Stimulated activated memory B cell treated with anti-CD40 and anti-IgM and Interleukin-4, amounts not matched to agents 10 μg/mL and 1 μg/mL and 100 μg/mL, for 72 hours (primary cell): ENCODE results near the gene SLC35C1.
A peak's percentile ranks its signal among the peaks of the same experiment; 100 is the strongest.

ENCODE experiments used
- ATAC-seq: fragments of 150-1000 bp; cut with Tn5 transposase; 2 replicates; pipeline ENCODE4 v1.10.0; 2021
- H3K27ac Mint-ChIP-seq: one replicate; pipeline ENCODE4 v1.8.0; 2022; ENCODE audit warnings: mild to moderate bottlenecking, mixed read lengths
- H3K27me3 Mint-ChIP-seq: one replicate; pipeline ENCODE4 v1.8.0; 2022; ENCODE audit warnings: mixed read lengths
- H3K36me3 Mint-ChIP-seq: one replicate; pipeline ENCODE4 v1.8.0; 2022; ENCODE audit warnings: mixed read lengths
- H3K4me1 Mint-ChIP-seq: one replicate; pipeline ENCODE4 v1.8.0; 2022; ENCODE audit warnings: mixed read lengths
- H3K4me3 Mint-ChIP-seq: one replicate; pipeline ENCODE4 v1.8.0; 2022; ENCODE audit warnings: mild to moderate bottlenecking, moderate library complexity, mixed read lengths
- H3K9me3 Mint-ChIP-seq: one replicate; pipeline ENCODE4 v1.8.0; 2022; ENCODE audit warnings: mixed read lengths

The SLC35C1 gene

DNA sequence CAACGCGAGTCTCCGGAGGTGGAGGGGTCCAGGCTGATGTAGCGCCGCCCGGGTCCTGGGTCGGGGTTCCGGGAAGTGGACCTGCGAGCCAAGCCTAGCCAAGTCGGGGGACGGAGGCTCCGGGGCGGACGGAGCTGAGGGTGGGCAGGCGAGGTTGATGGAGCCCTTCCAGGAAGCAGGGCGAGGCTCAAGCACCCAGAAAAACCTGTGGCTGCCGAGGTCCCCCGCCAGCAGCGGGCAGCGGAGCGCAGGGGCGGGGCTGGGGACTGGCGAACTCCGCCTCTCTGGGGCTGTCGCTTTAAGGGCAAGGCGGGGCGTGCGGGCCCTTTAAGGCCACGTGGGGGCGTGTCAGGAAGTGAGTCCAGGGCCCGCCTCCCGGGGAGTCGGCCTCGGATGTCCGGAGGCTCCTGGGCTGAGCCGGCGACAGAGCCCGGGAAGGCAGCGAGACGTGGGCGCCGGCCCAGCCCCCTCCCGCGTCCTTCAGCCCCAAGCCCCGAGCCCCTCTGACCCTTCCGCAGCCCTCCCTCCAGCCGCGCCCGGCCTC, at the start of gene SLC35C1:
TSS of gene SLC35C1 (plus strand) at position 389 of the 544 bp plus-strand sequence. CDS start 653 bp downstream, outside the sequence.
- peak within 1 kb of the TSS; percentile 100 for H3K4me3 Mint-ChIP-seq
- ATAC-seq = peak; percentile 98
- H3K4me1 Mint-ChIP-seq = peaks cover 44% of the 10 kb centered on the region
- H3K27ac Mint-ChIP-seq = peak within 1 kb of the TSS; percentile 95
- H3K27me3 Mint-ChIP-seq = no peaks in the 10 kb centered on the region
- peaks cover 17% of the 10 kb centered on the region for H3K36me3 Mint-ChIP-seq
- no peaks in the 10 kb centered on the region for H3K9me3 Mint-ChIP-seq

DNA sequence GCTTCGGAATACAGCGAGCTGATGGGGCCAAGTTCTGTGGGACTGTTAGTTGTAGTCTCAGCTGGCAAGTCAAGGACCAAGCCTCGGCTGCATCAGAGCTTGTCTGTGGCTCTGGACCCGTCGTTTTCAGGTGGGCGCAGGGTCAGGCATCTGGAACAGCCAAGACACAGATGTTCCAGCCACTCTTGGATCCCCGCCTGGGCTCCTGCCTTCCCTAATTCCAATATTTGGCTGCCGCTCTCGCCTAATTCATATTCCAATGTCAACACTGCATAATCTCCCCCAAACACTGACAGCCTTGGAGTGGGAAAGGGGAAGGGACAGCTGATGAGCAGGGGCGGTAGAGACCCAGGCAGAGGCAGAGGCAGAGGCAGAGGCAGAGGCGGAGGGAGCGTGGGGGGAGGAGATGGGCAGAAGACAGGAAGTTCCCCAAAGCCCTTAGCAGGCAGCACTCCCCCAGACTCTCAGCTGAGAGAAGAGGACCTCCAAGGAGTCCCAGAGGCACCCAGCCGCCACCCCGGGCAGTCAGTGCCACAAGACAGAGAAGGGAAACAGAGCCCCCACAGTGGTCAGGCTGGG, 49.6 kb upstream of the SLC35C1 start:
- Mint-ChIP-seq H3K27me3 (peaks cover 70% of the 10 kb centered on the region), H3K9me3 (no peaks in the 10 kb centered on the region), H3K4me3 (no peak overlapping the region), H3K4me1 (no peaks in the 10 kb centered on the region), H3K27ac (no peak overlapping the region), H3K36me3 (no peaks in the 10 kb centered on the region)
- no peak for ATAC-seq

DNA sequence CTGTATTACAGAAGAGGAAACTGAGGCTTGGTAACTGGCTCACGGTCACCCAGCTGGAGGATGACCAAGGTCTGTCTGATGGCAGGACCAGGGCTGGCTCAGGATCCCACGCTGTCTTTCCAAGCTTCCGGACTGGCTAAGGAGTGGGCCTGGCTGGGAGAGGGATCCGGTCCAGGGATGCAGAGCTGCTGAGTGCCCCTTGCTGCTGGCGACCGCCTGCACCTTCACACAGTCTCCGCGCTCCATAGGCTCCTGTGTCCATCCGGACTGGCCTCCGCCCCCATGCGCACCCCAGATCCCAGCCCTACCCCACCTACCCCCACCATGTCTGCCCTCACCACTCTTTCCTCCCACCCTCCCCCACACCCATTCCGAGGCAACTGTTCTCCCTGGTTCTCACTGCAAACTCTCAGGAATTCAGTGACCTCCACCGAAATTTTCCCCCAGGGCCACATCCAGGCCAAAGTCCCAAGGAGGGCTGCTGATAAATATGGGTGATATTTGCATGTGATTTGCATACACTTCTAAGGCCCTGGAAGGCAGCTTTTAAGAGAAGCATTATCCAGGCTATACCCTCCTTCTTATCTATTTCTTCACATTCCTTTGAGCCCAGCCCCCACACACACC, 48.5 kb upstream of the SLC35C1 start:
- H3K9me3 Mint-ChIP-seq = no peaks in the 10 kb centered on the region
- ATAC-seq = no peak
- H3K4me3 Mint-ChIP-seq = no peak overlapping the region
- peaks cover under 1% of the 10 kb centered on the region for H3K4me1 Mint-ChIP-seq
- no peak overlapping the region for H3K27ac Mint-ChIP-seq
- H3K36me3 Mint-ChIP-seq = no peaks in the 10 kb centered on the region
- H3K27me3 Mint-ChIP-seq = peaks cover 59% of the 10 kb centered on the region

DNA sequence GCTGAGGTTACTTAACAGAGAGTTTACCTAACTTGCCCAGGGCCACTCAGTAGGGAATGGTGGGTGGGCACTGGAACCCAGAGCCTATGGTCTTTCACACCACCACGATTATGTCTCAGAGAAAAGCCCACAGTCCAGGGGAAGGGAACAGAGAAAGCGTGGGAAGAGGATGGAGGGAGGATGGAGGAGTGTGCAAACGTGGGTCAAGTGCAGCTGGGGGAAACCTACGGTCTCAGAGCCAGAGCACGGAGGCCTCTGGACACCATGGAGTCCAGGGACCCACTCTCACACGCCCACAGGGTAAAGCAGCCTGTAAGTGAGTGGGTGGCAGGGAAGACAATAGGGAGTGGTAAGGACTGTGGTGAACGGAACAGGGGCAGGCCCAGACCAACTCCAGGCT, 47.3 kb upstream of the SLC35C1 start:
- no peak for ATAC-seq
- no peaks in the 10 kb centered on the region for H3K9me3 Mint-ChIP-seq
- H3K27me3 Mint-ChIP-seq = peaks cover 50% of the 10 kb centered on the region
- no peak overlapping the region for H3K27ac Mint-ChIP-seq
- H3K36me3 Mint-ChIP-seq = no peaks in the 10 kb centered on the region
- H3K4me1 Mint-ChIP-seq = peaks cover 4% of the 10 kb centered on the region
- H3K4me3 Mint-ChIP-seq = no peak overlapping the region

DNA sequence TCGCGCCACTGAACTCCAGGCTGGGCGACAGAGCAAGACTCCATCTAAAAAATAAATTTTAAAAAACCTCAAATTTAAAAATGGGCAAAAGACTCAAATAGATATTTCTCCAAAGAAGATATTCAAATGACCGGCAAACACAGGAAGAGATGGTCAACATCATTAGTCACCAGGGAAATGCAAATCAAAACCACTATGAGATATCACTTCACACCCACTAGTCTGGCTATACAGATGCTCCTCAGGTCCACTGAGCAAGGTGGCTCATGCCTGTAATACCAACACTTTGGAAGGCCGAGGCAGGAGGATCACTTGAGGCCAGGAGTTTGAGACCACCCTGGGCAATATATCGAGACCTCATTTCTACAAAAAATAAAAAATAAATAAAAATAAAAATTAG, 43.3 kb upstream of the SLC35C1 start:
- no peak overlapping the region for H3K4me3 Mint-ChIP-seq
- no peak for ATAC-seq
- peaks cover 4% of the 10 kb centered on the region for H3K4me1 Mint-ChIP-seq
- H3K9me3 Mint-ChIP-seq = no peaks in the 10 kb centered on the region
- no peak overlapping the region for H3K27ac Mint-ChIP-seq
- no peaks in the 10 kb centered on the region for H3K36me3 Mint-ChIP-seq
- peaks cover 58% of the 10 kb centered on the region for H3K27me3 Mint-ChIP-seq

DNA sequence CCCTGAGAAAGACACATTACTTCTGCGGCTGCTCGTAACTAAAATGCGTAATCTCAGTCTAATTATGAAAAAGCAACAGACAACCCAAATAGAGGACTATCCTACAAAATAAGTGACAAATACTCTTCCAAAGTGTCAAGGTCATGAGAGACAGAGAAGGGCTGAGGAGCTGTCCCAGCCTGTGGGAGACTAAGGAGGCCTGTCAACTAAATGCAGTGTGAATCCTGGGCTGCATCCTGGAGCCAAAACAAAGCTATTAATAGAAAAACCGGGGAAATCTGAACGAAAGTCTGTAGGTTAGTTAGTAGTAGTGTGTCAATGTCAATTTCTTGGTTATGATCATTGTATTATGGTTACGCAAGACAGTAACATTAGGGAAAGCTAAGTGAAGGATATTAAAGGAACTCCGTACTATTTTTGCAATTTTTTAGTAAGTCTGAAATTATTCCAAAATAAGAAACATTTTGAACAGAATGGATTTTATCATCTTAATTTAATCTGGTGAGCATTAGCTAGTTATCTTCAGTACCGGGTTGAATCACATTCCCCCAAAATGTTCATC, 39.8 kb upstream of the SLC35C1 start:
- no peak overlapping the region for H3K27ac Mint-ChIP-seq

DNA sequence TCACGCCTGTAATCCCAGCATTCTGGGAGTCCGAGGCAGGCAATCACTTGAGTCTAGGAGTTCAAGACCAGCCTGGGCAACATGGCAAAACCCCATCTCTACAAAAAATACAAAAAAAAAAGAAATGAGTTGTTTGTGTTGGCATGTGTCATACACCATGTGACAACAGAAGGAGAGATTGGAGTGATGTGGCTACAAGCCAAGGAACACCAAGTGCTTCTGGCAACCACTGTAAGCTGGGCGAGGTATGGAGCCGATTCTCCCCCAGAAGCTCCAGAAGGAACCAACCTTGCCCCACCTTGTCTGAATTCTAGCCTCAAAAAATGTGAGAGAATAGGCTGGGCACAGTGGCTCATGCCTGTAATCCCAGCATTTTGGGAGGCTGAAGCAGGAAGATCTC, 39.1 kb upstream of the SLC35C1 start:
- peaks cover 40% of the 10 kb centered on the region for H3K27me3 Mint-ChIP-seq
- H3K9me3 Mint-ChIP-seq = no peaks in the 10 kb centered on the region
- no peak overlapping the region for H3K4me3 Mint-ChIP-seq
- H3K27ac Mint-ChIP-seq = no peak overlapping the region
- H3K4me1 Mint-ChIP-seq = peaks cover 9% of the 10 kb centered on the region
- ATAC-seq = no peak
- H3K36me3 Mint-ChIP-seq = no peaks in the 10 kb centered on the region

More for the DNA sequence above, 39.8 kb upstream of the SLC35C1 start:
- ATAC-seq = no peak
- peaks cover 40% of the 10 kb centered on the region for H3K27me3 Mint-ChIP-seq
- H3K9me3 Mint-ChIP-seq = no peaks in the 10 kb centered on the region
- peaks cover 4% of the 10 kb centered on the region for H3K4me1 Mint-ChIP-seq
- no peak overlapping the region for H3K4me3 Mint-ChIP-seq
- no peaks in the 10 kb centered on the region for H3K36me3 Mint-ChIP-seq

DNA sequence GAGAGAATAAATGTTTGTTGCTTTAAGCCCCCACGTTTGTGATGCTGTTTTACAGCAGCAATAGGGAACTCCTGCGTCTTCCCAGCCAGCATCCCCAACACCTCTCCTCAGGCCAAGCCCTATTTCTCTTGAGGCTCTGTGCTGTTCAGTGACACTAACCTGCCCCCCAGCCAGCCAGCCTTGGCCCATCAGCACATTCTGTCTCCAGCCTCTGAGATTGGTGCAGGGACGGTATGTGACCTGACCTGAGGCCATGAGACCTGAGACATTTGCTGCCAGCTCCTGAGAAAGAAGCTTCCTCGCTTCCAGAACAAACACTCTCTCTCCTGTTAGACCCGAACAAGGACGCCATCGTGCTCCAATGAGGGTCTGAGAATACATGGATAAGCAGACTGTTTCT, 38.5 kb upstream of the SLC35C1 start:
- ATAC-seq = no peak
- no peaks in the 10 kb centered on the region for H3K9me3 Mint-ChIP-seq
- H3K27me3 Mint-ChIP-seq = peaks cover 40% of the 10 kb centered on the region
- H3K36me3 Mint-ChIP-seq = no peaks in the 10 kb centered on the region
- no peak overlapping the region for H3K4me3 Mint-ChIP-seq
- H3K4me1 Mint-ChIP-seq = peaks cover 15% of the 10 kb centered on the region
- H3K27ac Mint-ChIP-seq = no peak overlapping the region

DNA sequence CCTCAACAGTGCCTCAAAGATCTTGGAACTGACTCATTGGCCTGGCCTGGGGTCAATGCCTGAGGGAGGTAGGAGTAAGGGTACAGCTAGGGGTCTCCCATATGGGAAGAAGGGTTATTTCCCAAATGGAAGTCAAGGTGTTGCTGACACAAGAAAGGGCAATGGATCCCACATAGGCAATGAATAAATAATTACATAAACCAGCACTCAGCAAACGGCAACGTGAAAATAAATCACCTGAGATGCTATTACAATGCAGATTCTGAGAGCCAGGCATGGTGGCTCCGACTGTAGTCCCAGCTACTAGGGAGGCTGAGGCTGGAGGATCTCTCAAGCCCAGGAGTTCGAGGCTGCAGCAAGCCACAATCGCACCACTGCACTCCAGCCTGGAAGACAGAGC, 36.5 kb upstream of the SLC35C1 start:
- Mint-ChIP-seq H3K36me3 (no peaks in the 10 kb centered on the region), H3K27me3 (peaks cover 34% of the 10 kb centered on the region), H3K4me1 (peaks cover 20% of the 10 kb centered on the region), H3K27ac (no peak overlapping the region), H3K9me3 (no peaks in the 10 kb centered on the region), H3K4me3 (no peak overlapping the region)
- ATAC-seq = no peak

DNA sequence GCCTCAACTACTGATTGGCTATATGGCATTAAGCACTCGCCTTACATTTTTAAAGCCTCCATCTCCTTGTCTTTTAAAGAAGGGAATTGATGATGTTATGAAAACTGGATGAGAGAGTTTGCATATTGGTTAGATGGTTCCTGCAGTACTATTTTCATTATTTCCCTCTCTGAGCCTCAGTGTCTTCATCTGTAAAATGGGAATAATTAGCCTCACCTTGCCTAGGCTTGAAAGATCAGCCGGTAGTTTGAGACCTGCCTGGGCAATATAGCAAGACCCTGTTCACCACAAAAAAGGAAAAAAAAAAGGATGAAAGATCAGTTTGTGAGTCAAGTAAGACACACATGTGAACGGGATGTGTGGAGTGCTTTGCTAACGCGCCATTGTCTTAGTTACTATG, 35.0 kb upstream of the SLC35C1 start:
- peaks cover 19% of the 10 kb centered on the region for H3K27me3 Mint-ChIP-seq
- no peaks in the 10 kb centered on the region for H3K36me3 Mint-ChIP-seq
- H3K9me3 Mint-ChIP-seq = no peaks in the 10 kb centered on the region
- no peak overlapping the region for H3K4me3 Mint-ChIP-seq
- no peak for ATAC-seq
- H3K27ac Mint-ChIP-seq = no peak overlapping the region
- peaks cover 20% of the 10 kb centered on the region for H3K4me1 Mint-ChIP-seq

DNA sequence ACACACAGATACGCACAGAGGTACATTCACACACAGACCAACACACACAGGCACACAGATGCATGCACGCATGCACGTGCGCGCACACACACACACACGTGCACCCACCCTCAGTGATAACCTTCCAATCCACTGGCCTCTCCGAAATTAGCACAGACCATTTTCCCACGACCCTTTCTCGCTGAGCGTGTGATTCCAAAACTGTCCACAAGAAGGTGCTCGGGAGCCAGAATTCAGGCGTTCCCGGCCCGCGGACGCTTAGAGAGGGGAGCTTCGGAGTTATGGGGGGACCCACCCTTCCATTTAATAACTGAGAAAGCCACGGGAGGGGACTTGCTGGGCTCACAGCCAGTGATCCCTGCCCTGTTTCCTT, 33.8 kb upstream of the SLC35C1 start:
- peak overlapping the region; percentile 85 for H3K4me3 Mint-ChIP-seq
- peak; percentile 69 for ATAC-seq
- peaks cover 20% of the 10 kb centered on the region for H3K4me1 Mint-ChIP-seq

DNA sequence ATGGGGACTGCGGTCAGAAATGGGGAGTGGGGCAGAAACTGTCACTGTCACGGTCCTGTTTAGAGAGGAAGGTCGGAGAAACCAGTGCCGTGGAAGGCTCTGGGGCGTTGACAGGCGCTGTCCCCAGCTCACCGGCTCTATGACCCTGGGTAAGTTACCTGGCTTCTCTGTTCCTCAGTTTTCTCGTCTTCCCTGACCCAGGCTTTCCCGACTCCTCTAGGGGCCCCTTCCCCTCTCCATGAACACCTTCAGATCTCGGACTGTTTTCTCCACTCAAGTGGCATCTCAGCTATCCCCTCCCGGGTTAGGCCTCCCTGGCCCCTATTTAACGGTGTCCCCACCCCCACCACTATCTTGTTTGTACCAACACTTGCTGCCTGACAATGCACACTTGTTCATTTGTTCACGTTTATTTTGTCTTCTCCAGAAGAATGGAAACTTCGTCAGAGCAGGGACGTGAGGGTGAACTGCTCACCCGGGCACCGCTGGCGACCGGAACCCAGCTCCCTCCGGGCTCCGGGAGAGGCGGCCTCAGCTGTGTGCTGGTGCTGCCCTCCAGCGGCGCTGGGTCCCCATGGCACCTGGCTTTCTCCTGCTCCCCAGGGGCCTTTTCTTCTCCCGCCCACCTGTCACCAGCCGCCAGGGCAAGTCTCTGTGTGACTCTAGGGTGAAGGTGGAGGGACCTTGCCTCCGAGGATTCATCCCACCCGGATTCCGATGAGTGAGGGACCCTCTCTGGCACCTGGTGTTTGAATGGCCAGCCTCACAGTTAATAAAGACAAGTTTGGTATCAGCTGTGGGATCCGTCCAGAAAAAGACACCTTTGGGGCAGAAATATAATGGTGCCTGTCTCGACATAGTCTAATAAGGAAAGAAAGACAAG, 33.1 kb upstream of the SLC35C1 start:
- no peaks in the 10 kb centered on the region for H3K36me3 Mint-ChIP-seq
- H3K4me3 Mint-ChIP-seq = peak overlapping the region; percentile 85
- H3K27ac Mint-ChIP-seq = peak overlapping the region; percentile 33
- H3K9me3 Mint-ChIP-seq = no peaks in the 10 kb centered on the region
- H3K27me3 Mint-ChIP-seq = peaks cover under 1% of the 10 kb centered on the region
- peak; percentile 90 for ATAC-seq
- peaks cover 20% of the 10 kb centered on the region for H3K4me1 Mint-ChIP-seq

More for the DNA sequence above, 33.8 kb upstream of the SLC35C1 start:
- Mint-ChIP-seq H3K36me3 (no peaks in the 10 kb centered on the region), H3K9me3 (no peaks in the 10 kb centered on the region), H3K27ac (peak overlapping the region; percentile 33), H3K27me3 (peaks cover 7% of the 10 kb centered on the region)

DNA sequence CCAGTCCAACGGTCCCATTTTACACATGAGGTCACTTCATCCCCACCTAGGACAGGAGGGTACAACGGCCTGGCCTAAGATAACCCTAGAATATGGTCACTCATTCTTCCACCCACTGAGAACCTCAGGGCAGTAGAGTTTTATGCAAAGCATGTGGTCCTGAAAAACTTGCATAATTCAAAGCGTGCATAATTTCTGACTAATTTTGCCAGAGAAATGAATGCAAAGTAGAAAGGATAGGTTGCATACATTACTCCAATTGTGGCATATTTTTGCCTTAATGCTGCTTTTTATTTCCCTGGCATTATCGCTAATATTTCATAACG, 32.5 kb upstream of the SLC35C1 start:
- Mint-ChIP-seq H3K27ac (no peak overlapping the region), H3K27me3 (peaks cover under 1% of the 10 kb centered on the region), H3K36me3 (no peaks in the 10 kb centered on the region), H3K9me3 (no peaks in the 10 kb centered on the region), H3K4me1 (peaks cover 20% of the 10 kb centered on the region), H3K4me3 (no peak overlapping the region)
- ATAC-seq = no peak

DNA sequence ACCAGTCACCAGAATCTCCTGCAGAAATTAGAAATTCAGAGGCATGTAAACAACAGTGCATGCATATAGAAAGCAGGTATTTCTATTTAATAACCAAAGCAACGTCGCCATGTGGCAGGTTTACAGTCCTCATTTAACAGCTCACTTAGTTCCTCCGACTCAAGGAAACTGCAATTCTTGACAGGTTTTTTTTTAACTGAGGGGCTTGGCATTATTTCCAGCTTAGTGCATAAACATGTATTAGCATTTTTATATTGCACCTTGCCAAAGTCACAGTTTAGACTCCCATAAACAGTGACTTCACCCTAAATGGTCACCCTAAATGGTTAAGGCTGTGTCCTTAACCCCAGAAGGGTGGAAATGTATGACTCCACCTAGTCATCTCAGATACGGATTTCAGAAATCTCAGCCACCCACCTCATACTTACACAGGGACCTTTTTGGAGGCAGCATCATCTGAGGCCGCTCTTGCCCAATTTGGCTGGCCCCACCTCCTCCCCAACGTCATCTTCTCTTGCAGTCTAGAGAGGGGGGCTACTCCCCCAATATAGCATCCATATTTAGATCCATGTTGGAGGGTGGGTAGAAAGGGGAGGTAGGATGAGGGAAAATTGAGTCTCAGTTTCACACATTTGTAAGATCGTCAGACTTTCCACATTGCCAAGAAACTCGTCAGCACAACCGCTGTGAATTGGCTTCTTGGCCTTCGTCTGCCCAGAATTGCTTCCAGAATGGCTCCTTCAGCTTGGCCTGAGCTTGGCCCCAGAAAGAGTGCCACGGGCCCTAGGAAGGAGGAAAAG, 31.8 kb upstream of the SLC35C1 start:
- no peaks in the 10 kb centered on the region for H3K9me3 Mint-ChIP-seq
- H3K36me3 Mint-ChIP-seq = no peaks in the 10 kb centered on the region
- H3K4me1 Mint-ChIP-seq = peaks cover 20% of the 10 kb centered on the region
- ATAC-seq = no peak
- H3K27me3 Mint-ChIP-seq = peaks cover 8% of the 10 kb centered on the region
- H3K4me3 Mint-ChIP-seq = no peak overlapping the region
- H3K27ac Mint-ChIP-seq = no peak overlapping the region
